ENCODE data around the gene LMF2.

Gene LMF2

DNA sequence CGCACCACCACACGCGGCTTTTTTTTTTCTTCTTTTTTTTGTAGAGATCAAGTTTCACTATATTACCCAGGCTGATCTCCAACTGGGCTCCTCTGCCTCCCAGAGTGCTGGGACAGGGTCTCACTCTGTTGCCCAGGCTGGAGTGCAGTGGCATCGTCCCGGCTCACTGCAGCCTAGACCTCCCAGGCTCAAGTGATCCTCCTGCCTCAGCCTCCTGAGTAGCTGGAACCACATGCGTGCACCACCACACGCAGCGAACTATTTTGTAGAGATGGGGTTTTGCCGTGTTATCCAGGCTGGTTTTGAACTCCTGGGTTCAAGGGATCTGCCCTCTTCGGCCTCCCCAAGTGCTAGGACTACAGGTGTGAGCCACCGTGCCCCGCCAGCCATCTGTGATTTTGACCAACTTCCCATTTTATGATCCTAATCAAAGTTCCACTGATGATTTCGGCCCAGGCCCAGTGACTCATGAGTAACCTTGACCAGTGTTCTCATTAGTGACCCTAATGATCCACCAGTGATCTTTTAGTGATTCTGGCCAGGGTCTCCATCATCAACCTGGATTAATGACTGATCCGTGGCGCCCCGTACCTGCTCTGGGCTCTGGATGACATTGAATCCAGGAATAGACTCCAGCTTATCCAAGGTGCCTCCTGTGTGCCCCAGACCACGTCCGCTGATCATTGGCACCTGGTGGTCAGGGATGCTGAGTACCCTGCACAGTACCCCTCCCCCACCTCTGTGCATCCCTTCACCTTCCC lies 20.6 kb upstream of the LMF2 start:
- no peak for TF ChIP-seq Cebpa-rat (IDR thresholded peaks at IDR 0.05)
- Histone ChIP-seq H3K9ac (peak overlapping the region in 4 of 11 experiments; percentile 92 to 96 (median 94); a peak in 4 of 22 replicates), H3K36me3 (peaks cover 11 to 16% (median 14%) of the 10 kb centered on the region in 11 experiments), H3K4me3 (peak overlapping the region in 3 of 10 experiments; percentile 52 to 55 (median 54); a peak in 4 of 20 replicates), H3K4me2 (peak overlapping the region; percentile 74 to 99 (median 97); a peak in 21 of 22 replicates), H4K20me1 (peaks cover 15 to 37% (median 20%) of the 10 kb centered on the region in 11 experiments), H3K27me3 (peaks cover 39 to 53% (median 47%) of the 10 kb centered on the region in 11 experiments), H3K27ac (peak overlapping the region in 4 of 11 experiments; percentile 31 to 98 (median 95); a peak in 5 of 22 replicates), H3K9me3 (replicated peaks in 1 of 11) (peaks cover 10 to 37% (median 24%) of the 10 kb centered on the region in 11 experiments; a peak in 20 of 22 replicates), H3K4me1 (peaks cover 46 to 81% (median 66%) of the 10 kb centered on the region in 10 experiments)

DNA sequence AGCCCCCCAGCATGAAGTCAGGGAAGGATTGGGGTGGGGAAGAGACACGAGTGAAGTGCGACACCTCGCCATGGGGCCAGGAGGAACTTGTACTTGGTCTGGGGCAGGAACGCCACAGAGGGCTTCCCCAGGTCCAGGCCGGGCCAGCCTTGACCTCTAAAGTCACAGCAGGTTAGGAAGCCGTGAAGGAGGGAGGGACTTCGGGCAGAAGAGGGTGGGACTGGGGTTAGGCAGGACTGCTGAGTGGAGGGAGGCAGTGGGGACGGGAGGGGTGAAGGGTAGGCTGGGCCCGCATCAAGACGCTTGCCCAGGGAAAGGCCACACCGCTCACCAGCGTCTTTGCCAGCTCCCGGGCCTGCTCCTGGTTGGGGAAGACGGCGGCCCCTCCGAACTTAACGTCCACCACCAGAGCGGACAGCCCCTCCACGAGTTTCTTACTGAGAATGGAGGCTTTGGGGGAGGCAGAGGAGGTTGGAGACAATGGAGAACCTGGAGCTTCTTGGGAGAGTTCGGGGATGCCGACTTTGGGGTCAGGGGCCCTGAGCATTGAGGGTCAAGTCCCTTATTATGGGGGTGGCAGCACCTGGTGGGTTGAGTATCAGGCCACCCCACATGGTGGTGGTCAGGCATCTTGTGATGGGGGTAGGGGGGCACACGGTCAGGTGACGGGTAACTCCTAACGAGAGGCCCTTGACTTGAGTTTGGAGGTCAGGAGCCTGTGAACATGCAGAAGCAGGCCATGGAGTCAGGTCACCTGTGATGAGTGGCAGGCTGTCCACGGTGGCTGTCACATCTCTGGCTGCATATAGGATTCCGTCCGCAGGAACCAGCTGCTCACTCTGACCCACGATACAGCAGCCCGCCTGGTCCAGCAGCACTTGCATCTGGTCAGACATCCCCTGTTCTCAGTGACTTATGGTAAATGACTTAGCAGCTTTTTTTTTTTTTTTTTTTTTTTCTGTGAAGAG lies 19.6 kb upstream of the LMF2 start:
- Histone ChIP-seq H3K4me3 (peak overlapping the region; percentile 64 to 84 (median 74)), H4K20me1 (peaks cover 20 to 40% (median 28%) of the 10 kb centered on the region in 11 experiments), H3K27me3 (peaks cover 29 to 43% (median 38%) of the 10 kb centered on the region in 11 experiments), H3K9me3 (replicated peaks in 1 of 11) (peaks cover 10 to 35% (median 24%) of the 10 kb centered on the region in 11 experiments; a peak in 20 of 22 replicates), H3K4me2 (peak overlapping the region; percentile 95 to 99 (median 98)), H3K4me1 (peaks cover 46 to 78% (median 66%) of the 10 kb centered on the region in 10 experiments), H3K9ac (peak overlapping the region; percentile 88 to 96 (median 95)), H3K36me3 (peaks cover 21 to 26% (median 24%) of the 10 kb centered on the region in 11 experiments), H3K27ac (peak overlapping the region; percentile 92 to 98 (median 95))
- no peak for TF ChIP-seq Cebpa-rat (IDR thresholded peaks at IDR 0.05)

- Histone ChIP-seq H3K27me3 (peaks cover 21 to 35% (median 29%) of the 10 kb centered on the region in 11 experiments), H4K20me1 (peaks cover 20 to 42% (median 32%) of the 10 kb centered on the region in 11 experiments), H3K36me3 (peaks cover 30 to 35% (median 33%) of the 10 kb centered on the region in 11 experiments), H3K4me1 (peaks cover 44 to 70% (median 61%) of the 10 kb centered on the region in 10 experiments), H3K9me3 (replicated peaks in 1 of 11) (peaks cover 10 to 27% (median 22%) of the 10 kb centered on the region in 11 experiments; a peak in 20 of 22 replicates), H3K9ac (peak overlapping the region; percentile 88 to 96 (median 95)), H3K4me3 (peak overlapping the region; percentile 64 to 84 (median 74)), H3K27ac (peak overlapping the region; percentile 92 to 98 (median 95)), H3K4me2 (peak overlapping the region; percentile 95 to 99 (median 98))
- no peak for TF ChIP-seq Cebpa-rat (IDR thresholded peaks at IDR 0.05)
Observed at GRCh38 chr22:50526108-50526833, 18.8 kb upstream of the LMF2 start.

GRCh38 chr22:50525858-50526107 lies 18.3 kb upstream of the LMF2 start:
- Histone ChIP-seq H3K27ac (peak overlapping the region; percentile 92 to 98 (median 95)), H3K4me1 (peaks cover 39 to 65% (median 56%) of the 10 kb centered on the region in 10 experiments), H3K4me3 (peak overlapping the region; percentile 64 to 84 (median 74)), H3K9me3 (replicated peaks in 1 of 11) (peaks cover 10 to 22% (median 17%) of the 10 kb centered on the region in 11 experiments; a peak in 20 of 22 replicates), H3K36me3 (peaks cover 34 to 40% (median 38%) of the 10 kb centered on the region in 11 experiments), H3K27me3 (peaks cover 16 to 30% (median 24%) of the 10 kb centered on the region in 11 experiments), H4K20me1 (peaks cover 20 to 44% (median 36%) of the 10 kb centered on the region in 11 experiments), H3K4me2 (peak overlapping the region; percentile 95 to 99 (median 98)), H3K9ac (peak overlapping the region; percentile 88 to 96 (median 95))
- TF ChIP-seq Cebpa-rat (IDR thresholded peaks at IDR 0.05): no peak

GRCh38 chr22:50525104-50525857 lies 17.8 kb upstream of the LMF2 start, which contains the start of gene SCO2:
Gene SCO2, minus strand, starts transcription at chr22:50525598. Its CDS starts 1,187 bp downstream, at chr22:50524411.
- peak within 1 kb of the TSS; percentile 64 to 84 (median 74) for H3K4me3 ChIP-seq
- H3K9ac ChIP-seq: peak within 1 kb of the TSS; percentile 88 to 96 (median 95)
- peaks cover 20 to 44% (median 36%) of the 10 kb centered on the region in 11 experiments for H4K20me1 ChIP-seq
- peaks cover 7 to 17% (median 12%) of the 10 kb centered on the region in 11 experiments; a peak in 20 of 22 replicates for H3K9me3 ChIP-seq (replicated peaks in 1 of 11)
- peak within 1 kb of the TSS; percentile 92 to 98 (median 95) for H3K27ac ChIP-seq
- TF ChIP-seq Cebpa-rat (IDR thresholded peaks at IDR 0.05): no peak
- H3K36me3 ChIP-seq: peaks cover 36 to 45% (median 42%) of the 10 kb centered on the region in 11 experiments
- H3K4me2 ChIP-seq: peak within 1 kb of the TSS; percentile 96 to 100 (median 98)
- H3K27me3 ChIP-seq: peaks cover 11 to 25% (median 19%) of the 10 kb centered on the region in 11 experiments
- H3K4me1 ChIP-seq: peaks cover 34 to 60% (median 51%) of the 10 kb centered on the region in 10 experiments

DNA sequence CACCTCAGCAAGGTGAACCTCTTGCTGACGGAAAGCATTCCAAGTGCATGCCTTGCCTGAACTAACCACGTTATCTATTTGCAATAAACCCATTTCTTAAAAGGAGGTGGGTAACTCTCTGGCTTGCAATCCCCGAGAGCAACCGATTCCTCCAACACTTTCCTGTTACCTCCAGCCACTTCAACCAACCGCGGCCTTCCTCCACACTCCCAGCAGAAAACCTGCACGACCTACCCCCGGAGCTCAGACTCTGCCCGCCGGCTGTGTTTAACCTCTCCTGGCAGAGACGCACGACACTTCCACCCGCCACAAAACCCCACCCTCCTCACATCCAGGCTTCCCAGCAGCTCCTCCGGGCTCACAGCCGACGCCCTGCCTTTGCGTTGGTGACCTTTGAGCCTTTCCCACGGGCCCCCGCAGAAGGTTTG lies 17.2 kb upstream of the LMF2 start:
- H3K27ac ChIP-seq: peak overlapping the region; percentile 92 to 98 (median 95)
- peaks cover 37 to 51% (median 48%) of the 10 kb centered on the region in 11 experiments for H3K36me3 ChIP-seq

More for the DNA sequence above, 17.2 kb upstream of the LMF2 start:
- Histone ChIP-seq H3K27me3 (peaks cover 5 to 19% (median 13%) of the 10 kb centered on the region in 11 experiments), H3K9ac (peak overlapping the region; percentile 88 to 96 (median 95)), H3K4me2 (peak overlapping the region; percentile 96 to 100 (median 98)), H3K4me1 (peaks cover 31 to 54% (median 45%) of the 10 kb centered on the region in 10 experiments), H4K20me1 (peaks cover 20 to 44% (median 36%) of the 10 kb centered on the region in 11 experiments), H3K4me3 (peak overlapping the region; percentile 64 to 84 (median 74)), H3K9me3 (replicated peaks in 1 of 11) (peaks cover under 1 to 11% (median 6%) of the 10 kb centered on the region in 11 experiments; a peak in 20 of 22 replicates)
- TF ChIP-seq Cebpa-rat (IDR thresholded peaks at IDR 0.05): no peak
